GM18505 (cell line): ENCODE data around the gene ZCCHC4.
A peak's percentile ranks its signal among the peaks of the same experiment; 100 is the strongest.
"Not testable (repeated sequence)": the region's sequence is repeated elsewhere in the genome, so short reads cannot be mapped to it uniquely, and the experiment has no call there.

Experiments
- ATAC-seq: cut with Tn5 transposase; IDR thresholded peaks from one replicate; pipeline ENCODE4 v1.9.1; 2021; ENCODE audit not compliant: unreplicated experiment
- POLR2A ChIP-seq: IDR thresholded peaks from 4 replicates; pipeline ENCODE4 v1.6.1; 2011; ENCODE audit warnings: borderline replicate concordance; ENCODE audit not compliant: insufficient read depth, insufficient read length; ENCODE audit errors: extremely low read depth

ZCCHC4 gene

GRCh38 chr4:25306518-25307057 is 6.0 kb upstream of the ZCCHC4 start:
- TF ChIP-seq POLR2A = no peak
- ATAC-seq = no peak

GRCh38 chr4:25307596-25307995 is 5.0 kb upstream of the ZCCHC4 start:
- TF ChIP-seq POLR2A = no peak
- no peak for ATAC-seq

- ATAC-seq = no peak
- TF ChIP-seq POLR2A = no peak
Measured at GRCh38 chr4:25308306-25308705, 4.3 kb upstream of the ZCCHC4 start.

- no peak for TF ChIP-seq POLR2A
- ATAC-seq = no peak
Measured at GRCh38 chr4:25308761-25309160, 3.8 kb upstream of the ZCCHC4 start.

GRCh38 chr4:25310066-25310802 is 2.3 kb upstream of the ZCCHC4 start:
- peak; percentile 55 for ATAC-seq
- TF ChIP-seq POLR2A = no peak

DNA sequence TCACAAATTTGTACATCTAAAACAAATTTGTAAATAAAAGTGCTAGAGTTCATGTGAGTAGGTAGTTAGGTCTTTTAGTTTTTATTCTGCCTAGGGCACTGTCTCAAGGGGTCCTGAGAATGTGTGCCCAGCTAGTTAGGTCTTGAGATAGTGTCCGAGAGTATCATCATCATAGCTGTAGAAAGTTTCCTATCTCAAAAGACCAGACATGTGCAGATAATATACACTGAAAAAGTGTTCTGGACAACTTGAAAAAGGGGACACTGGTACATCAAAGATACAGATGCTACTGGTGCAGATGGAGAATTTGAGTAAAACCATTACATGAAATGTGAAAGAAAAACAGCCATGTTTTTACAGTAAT is 1.8 kb upstream of the ZCCHC4 start:
- no peak for TF ChIP-seq POLR2A
- ATAC-seq = no peak

DNA sequence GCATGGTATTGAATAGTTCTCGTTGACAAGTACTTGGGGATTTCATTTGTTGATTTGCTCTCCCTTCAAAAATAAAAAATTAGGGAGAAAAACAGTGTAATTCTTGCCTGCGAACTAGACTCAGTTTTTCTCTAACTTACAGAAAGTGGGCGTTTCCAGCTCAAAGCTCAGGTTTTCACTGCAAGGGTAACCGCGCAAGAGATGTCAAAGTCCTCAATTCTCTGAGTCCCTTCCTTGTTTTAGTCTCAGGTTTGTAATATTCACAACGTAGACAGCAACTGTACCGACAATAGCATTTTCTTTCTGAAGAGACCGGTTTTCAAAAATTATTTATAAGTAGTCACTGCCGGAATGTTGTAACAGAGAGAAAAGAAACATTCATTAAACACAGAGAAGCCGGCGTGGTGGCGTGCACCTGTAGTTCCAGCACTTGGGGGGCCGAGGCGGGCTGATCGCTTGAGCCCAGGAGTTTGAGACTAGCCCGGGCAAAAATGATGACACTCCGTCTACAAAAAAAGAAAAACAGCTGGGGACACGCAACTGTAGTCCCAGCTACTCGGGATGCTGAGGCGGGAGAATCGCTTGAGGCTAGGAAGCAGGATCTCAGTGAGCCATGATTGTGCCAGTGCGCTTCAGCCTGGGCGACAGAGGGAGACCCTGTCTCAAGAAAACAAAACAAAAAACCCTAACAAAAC is 774 bp downstream of the ZCCHC4 start:
- ATAC-seq = no peak
- no peak for TF ChIP-seq POLR2A

GRCh38 chr4:25320336-25320735 is 7.8 kb downstream of the ZCCHC4 start:
- TF ChIP-seq POLR2A = no peak
- ATAC-seq = no peak

GRCh38 chr4:25320773-25321172 is 8.2 kb downstream of the ZCCHC4 start:
- no peak for ATAC-seq
- no peak for TF ChIP-seq POLR2A

- no peak for TF ChIP-seq POLR2A
- no peak for ATAC-seq
Measured at GRCh38 chr4:25321703-25322102, 9.1 kb downstream of the ZCCHC4 start.

DNA sequence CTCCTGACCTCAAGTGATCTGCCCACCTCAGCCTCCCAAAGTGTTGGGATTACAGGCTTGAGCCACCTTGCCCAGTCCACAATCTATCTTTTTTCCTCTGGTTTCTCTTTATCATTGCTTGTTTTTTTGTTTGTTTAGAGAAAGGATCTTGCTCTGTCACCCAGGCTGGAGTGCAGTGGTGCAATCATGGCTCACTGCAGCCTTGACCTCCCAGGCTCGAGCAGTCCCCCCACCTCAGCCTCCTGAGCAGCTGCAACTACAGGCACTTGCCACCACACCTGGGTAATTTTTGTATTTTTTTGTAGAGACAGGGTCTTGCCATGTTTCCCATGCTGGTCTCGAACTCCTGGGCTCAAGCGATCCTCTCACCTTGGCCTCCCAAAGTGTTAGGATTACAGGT is 15.9 kb downstream of the ZCCHC4 start:
- ATAC-seq = not testable (repeated sequence)

GRCh38 chr4:25330335-25330734 is 17.8 kb downstream of the ZCCHC4 start:
- no peak for ATAC-seq
- no peak for TF ChIP-seq POLR2A

DNA sequence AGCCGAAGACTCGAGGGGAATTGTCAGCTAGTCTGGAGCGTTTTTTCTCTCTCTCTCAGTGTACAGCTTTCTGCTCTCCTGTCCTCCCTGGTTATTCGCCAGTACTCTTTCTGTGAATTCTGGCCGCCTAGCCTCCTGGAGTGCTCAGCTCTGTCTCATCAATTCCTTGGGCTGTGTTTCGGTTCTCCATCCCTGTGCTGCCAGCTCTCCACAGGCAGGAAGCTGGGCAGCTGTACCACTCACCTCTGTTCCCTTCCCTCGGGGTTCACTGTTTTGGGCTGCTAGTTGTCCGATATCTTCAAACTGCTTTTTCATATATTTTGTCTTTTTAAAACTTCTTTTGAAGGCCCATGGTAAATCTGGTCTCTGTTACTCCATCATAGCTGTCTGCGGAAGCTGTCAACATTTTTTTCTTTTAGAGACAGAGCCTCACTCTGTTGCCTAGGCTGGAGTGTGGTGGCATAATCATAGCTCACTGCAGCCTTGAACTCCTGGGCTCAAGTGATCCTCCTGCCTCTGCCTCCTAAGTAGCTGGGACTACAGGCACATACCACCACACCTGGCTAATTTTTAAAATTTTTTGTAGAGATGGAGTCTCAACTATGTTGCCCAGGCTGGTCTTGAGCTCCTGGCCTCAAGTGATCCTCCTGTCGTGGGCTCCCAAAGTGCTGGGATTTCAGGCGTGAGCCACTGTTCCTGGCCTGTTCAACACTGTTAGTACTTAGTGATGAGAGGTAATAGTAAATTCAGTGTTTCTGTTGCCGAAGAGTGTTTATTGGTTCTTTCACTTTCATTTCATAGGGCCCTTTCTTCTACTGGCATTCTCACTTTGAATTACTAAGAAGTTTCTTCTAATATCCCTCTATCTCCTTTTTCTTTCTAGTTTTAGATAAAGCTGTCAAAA is 18.6 kb downstream of the ZCCHC4 start:
- peak; percentile 73 for ATAC-seq
- no peak for TF ChIP-seq POLR2A
